GM12873 (cell line): ENCODE results near the gene CDH26.

Experiments used
- TF ChIP-seq, protein P1 (sequence below): IDR thresholded peaks from 2 replicates; pipeline ENCODE4 v1.5.1; 2012; ENCODE audit warnings: low read depth, mild to moderate bottlenecking, moderate library complexity, low read length, control low read depth; ENCODE audit not compliant: insufficient read depth; ENCODE audit errors: missing control alignments

CDH26 gene

DNA sequence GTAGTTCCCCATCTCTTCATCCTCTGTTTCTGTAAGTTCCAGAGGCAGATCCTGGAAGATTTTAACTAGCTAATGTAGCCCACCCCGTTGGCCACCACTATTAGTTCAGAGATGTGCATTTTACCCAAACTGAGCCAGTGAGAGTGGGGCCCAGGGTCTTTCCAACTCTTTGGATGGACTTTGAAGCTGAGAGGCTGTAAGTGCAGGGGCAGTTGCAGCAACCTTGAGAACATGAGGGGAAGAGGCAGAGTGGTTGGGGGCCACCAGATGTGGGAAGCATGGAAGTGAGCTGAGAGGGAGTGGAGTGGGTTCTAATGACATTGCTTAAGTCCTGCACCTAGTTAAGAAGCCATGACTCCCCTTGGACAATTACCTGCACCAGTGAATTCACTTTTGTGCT is 72.2 kb downstream of the CDH26 start:
- TF ChIP-seq, protein P1, sequence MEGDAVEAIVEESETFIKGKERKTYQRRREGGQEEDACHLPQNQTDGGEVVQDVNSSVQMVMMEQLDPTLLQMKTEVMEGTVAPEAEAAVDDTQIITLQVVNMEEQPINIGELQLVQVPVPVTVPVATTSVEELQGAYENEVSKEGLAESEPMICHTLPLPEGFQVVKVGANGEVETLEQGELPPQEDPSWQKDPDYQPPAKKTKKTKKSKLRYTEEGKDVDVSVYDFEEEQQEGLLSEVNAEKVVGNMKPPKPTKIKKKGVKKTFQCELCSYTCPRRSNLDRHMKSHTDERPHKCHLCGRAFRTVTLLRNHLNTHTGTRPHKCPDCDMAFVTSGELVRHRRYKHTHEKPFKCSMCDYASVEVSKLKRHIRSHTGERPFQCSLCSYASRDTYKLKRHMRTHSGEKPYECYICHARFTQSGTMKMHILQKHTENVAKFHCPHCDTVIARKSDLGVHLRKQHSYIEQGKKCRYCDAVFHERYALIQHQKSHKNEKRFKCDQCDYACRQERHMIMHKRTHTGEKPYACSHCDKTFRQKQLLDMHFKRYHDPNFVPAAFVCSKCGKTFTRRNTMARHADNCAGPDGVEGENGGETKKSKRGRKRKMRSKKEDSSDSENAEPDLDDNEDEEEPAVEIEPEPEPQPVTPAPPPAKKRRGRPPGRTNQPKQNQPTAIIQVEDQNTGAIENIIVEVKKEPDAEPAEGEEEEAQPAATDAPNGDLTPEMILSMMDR, result no peak

DNA sequence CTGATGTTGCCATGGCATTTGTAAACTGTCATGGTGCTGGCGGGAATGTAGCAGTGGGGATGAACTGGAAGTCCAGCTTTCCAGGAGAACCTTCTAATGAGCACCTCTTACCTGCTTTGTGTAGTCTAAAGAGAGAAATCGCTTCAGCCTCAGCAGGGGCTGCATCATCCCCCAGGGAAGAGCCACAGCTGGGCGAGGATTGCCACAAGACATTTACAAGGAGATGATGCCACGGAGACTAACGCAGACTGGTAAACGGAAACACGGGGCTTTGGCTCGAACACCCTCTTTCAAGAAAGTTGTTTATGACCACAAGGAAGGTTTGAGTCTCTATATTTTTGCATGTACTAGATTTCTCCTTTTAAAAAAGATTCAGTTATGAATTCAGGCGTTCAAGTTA is 72.9 kb downstream of the CDH26 start:
- TF ChIP-seq, protein P1, result no peak

DNA sequence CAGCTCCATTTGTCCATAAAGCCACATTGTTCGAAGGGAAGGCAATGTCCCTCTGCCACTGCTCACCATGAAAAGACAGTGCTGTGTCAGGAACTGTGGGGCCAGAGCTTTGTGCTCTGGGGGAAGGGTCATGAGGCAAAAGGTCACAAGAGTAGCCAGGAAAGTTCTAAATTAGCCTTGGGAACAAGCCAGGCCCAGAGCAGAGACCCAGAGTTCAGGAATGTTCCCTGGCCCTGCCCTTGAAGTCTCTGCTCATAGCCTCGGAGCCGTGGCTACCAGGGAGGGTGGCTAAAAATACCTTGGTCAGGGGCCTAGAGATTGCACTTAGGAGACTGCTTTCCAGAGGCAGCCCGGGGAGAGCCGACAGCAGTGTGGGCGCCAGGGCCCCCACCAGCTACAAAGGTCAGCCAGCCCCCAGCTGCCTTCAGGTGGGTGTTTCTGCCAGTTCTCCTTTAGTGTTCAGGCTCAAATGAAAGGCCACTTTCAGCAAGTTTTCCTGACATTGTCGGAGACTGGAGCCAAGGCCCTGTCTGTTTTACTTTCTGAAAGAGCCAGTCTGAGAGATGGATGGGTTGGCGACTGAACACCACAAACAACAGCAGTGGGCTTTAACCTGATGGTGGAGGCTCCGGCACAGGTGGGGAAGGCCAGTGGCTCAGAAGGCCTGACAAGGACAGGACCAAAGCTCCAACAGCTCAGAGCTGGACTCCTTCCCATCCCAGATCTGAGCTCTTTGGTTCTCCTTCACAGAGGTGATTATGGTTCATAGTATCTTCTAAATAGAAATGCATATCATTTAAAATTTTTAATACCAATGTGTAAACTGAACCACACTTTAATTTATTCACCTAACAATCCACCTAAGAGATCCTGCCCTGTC is 76.2 kb downstream of the CDH26 start:
- TF ChIP-seq, protein P1, result no peak

DNA sequence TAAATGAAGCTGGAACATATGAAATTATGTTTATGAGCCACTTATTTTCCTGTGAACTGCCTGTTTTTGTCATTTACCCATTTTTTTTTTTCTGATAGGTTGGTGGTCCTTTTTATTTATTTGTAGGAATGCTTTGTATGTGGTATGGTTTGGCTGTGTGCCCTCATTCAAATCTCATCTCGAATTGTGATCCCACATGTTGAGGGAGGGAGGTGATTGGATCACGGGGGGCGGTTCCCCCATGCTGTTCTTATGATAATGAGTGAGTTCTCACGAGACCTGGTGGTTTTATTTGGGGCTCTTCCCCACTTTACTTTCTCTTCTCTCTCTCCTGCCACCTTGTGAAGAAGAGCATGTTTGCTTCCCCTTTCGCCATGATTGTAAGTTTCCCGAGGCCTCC is 77.3 kb downstream of the CDH26 start:
- TF ChIP-seq, protein P1, result no peak

DNA sequence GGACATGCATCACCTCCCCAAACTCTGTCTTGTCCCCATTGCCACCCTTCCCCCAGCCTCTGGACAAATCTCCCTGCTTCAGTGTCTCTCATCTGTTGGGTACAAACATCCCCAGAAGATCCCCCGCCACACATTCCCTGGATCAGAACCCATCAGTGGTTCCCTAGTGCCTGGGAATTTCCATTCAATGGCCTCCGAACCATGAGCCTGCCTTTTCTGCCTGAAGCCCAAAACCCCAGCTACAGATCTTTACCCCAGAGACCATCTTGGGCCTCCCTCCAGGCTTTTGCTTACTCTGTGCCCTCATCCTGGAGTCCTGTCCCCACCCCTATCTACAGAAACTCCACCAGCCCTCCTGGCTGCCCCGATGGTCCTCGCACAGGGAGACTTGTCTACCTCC is 78.1 kb downstream of the CDH26 start:
- TF ChIP-seq, protein P1, result no peak

DNA sequence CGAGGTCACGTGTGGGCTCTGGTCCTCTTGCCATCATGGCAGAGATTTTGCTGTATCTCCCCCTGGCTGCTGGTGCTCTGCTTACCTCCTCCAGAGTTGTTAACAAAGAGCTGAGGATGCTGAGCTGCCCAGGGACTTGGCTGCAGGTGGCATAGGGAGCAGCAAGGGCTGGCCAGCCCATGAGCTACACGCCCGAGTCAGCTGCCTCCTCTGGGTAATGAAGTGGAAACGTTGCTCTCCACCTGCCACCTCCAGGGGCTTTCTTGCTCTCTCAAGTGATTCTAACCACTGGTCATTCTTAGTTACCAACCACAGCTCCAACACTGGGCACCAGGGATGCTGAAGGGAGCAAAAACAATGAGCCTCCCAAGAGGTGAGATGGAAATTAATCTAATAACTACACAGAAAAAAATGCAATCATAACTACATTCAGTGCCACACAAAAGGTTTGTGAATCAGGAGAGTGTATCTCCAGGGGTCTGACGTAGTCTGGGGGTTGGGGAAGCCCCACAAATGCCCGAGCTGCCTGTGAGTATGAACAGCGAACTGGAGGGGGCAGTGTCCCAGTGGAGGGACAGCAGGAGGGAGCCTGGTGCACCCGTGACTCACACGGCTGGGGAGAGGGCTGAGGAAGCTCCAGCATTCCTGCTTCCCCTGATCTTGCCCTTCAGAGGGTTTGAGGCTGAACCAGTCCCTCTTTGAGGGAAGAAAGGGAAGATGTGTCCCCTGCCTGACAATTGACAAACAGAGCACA is 78.7 kb downstream of the CDH26 start:
- TF ChIP-seq, protein P1, result no peak

DNA sequence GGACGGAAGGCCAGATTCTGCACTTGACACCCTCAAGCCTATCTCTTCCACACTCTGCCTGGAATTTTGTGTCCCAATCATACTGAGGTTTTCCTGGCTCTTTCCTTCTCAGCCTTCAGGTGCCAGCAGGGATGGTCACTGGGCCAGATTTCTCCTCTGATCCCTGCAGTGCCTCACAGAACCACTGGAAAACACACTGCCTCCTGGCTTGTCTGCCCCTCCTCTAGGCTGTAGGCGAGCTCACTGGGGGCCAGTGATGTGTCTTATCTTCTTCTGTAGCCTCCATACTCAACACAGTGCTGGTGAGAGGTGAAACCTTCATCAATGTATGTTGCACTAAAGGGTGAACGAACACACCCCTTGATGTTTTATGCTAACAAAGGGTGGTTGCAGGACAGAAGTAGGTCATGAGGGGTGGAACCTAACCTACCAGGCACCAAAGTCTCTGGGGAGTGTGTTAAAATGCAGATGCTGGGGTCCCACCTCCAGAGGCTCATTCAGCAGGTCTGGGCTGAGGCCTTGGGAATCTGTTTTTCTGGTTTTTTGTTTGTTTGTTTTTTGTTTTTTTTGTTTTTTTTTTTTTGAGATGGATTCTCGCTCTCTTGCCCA is 80.3 kb downstream of the CDH26 start:
- TF ChIP-seq, protein P1, result no peak
